ENCODE data around the gene OR11A1. TPM values are rescaled to one million over a fixed set of nuclear protein-coding genes. Genes with fewer than 3 reads are reported as not detected.
"Not testable (repeated sequence)": the region's sequence is repeated elsewhere in the genome, so short reads cannot be mapped to it uniquely, and the experiment has no call there.

OR11A1 gene
- total RNA-seq, 1 donor from 2014 or later = not detected

- H3K4me3 Mint-ChIP-seq (ENCODE audit: low read depth) = no peak overlapping the region
- H3K36me3 Mint-ChIP-seq (ENCODE audit: low read depth) = no peaks in the 10 kb centered on the region
- intact Hi-C loops (cut with micrococcal nuclease) = no loop called here
- H3K9me3 Mint-ChIP-seq = no peaks in the 10 kb centered on the region
- H3K27ac Mint-ChIP-seq = no peak overlapping the region
- no peak for DNase-seq (ENCODE audit: low spot score)
- peaks cover 8% of the 10 kb centered on the region for H3K27me3 Mint-ChIP-seq (ENCODE audit: low read depth)
- no peaks in the 10 kb centered on the region for H3K4me1 Mint-ChIP-seq (ENCODE audit: low read depth)
Observed at GRCh38 chr6:29466241-29466640, 9.4 kb upstream of the OR11A1 start.

- Mint-ChIP-seq H3K27me3 (ENCODE audit: low read depth) (peaks cover 8% of the 10 kb centered on the region), H3K36me3 (ENCODE audit: low read depth) (no peaks in the 10 kb centered on the region), H3K4me3 (ENCODE audit: low read depth) (no peak overlapping the region), H3K4me1 (ENCODE audit: low read depth) (no peaks in the 10 kb centered on the region), H3K9me3 (no peaks in the 10 kb centered on the region), H3K27ac (no peak overlapping the region)
- intact Hi-C loops (cut with micrococcal nuclease) = no loop called here
- no peak for DNase-seq (ENCODE audit: low spot score)
Observed at GRCh38 chr6:29465801-29466200, 8.9 kb upstream of the OR11A1 start.

GRCh38 chr6:29465279-29465678 is 8.4 kb upstream of the OR11A1 start:
- H3K27ac Mint-ChIP-seq = no peak overlapping the region
- intact Hi-C loops (cut with micrococcal nuclease) = no loop called here
- no peaks in the 10 kb centered on the region for H3K36me3 Mint-ChIP-seq (ENCODE audit: low read depth)
- H3K9me3 Mint-ChIP-seq = no peaks in the 10 kb centered on the region
- no peaks in the 10 kb centered on the region for H3K4me1 Mint-ChIP-seq (ENCODE audit: low read depth)
- DNase-seq (ENCODE audit: low spot score) = no peak
- H3K4me3 Mint-ChIP-seq (ENCODE audit: low read depth) = no peak overlapping the region
- H3K27me3 Mint-ChIP-seq (ENCODE audit: low read depth) = peaks cover 8% of the 10 kb centered on the region

- Mint-ChIP-seq H3K27ac (no peak overlapping the region), H3K9me3 (no peaks in the 10 kb centered on the region), H3K36me3 (ENCODE audit: low read depth) (no peaks in the 10 kb centered on the region), H3K4me3 (ENCODE audit: low read depth) (no peak overlapping the region), H3K4me1 (ENCODE audit: low read depth) (no peaks in the 10 kb centered on the region), H3K27me3 (ENCODE audit: low read depth) (peaks cover 20% of the 10 kb centered on the region)
- intact Hi-C loops (cut with micrococcal nuclease) = no loop called here
- no peak for DNase-seq (ENCODE audit: low spot score)
Observed at GRCh38 chr6:29462022-29462421, 5.2 kb upstream of the OR11A1 start.

GRCh38 chr6:29461021-29461814 is 4.3 kb upstream of the OR11A1 start:
- no peaks in the 10 kb centered on the region for H3K9me3 Mint-ChIP-seq

GRCh38 chr6:29451471-29452193 is 5.2 kb downstream of the OR11A1 start:
- Mint-ChIP-seq H3K27ac (no peak overlapping the region), H3K36me3 (ENCODE audit: low read depth) (no peaks in the 10 kb centered on the region), H3K9me3 (peaks cover 10% of the 10 kb centered on the region), H3K4me3 (ENCODE audit: low read depth) (no peak overlapping the region), H3K27me3 (ENCODE audit: low read depth) (peaks cover 16% of the 10 kb centered on the region), H3K4me1 (ENCODE audit: low read depth) (no peaks in the 10 kb centered on the region)
- intact Hi-C loops (cut with micrococcal nuclease) = no loop called here
- no peak for DNase-seq (ENCODE audit: low spot score)

More at GRCh38 chr6:29461021-29461814, 4.3 kb upstream of the OR11A1 start:
- intact Hi-C loops (cut with micrococcal nuclease) = no loop called here
- no peak for DNase-seq (ENCODE audit: low spot score)
- H3K27ac Mint-ChIP-seq = no peak overlapping the region
- no peak overlapping the region for H3K4me3 Mint-ChIP-seq (ENCODE audit: low read depth)
- no peaks in the 10 kb centered on the region for H3K36me3 Mint-ChIP-seq (ENCODE audit: low read depth)
- no peaks in the 10 kb centered on the region for H3K4me1 Mint-ChIP-seq (ENCODE audit: low read depth)
- H3K27me3 Mint-ChIP-seq (ENCODE audit: low read depth) = peaks cover 20% of the 10 kb centered on the region

- Mint-ChIP-seq H3K27ac (no peak overlapping the region), H3K9me3 (peaks cover 10% of the 10 kb centered on the region), H3K27me3 (ENCODE audit: low read depth) (peaks cover 10% of the 10 kb centered on the region), H3K4me1 (ENCODE audit: low read depth) (no peaks in the 10 kb centered on the region), H3K4me3 (ENCODE audit: low read depth) (no peak overlapping the region), H3K36me3 (ENCODE audit: low read depth) (no peaks in the 10 kb centered on the region)
- intact Hi-C loops (cut with micrococcal nuclease) = no loop called here
- no peak for DNase-seq (ENCODE audit: low spot score)
Observed at GRCh38 chr6:29447670-29448069, 9.2 kb downstream of the OR11A1 start.

GRCh38 chr6:29444031-29444430 is 12.8 kb downstream of the OR11A1 start:
- DNase-seq (ENCODE audit: low spot score); H3K27me3 Mint-ChIP-seq (ENCODE audit: low read depth); H3K4me1 Mint-ChIP-seq (ENCODE audit: low read depth); H3K4me3 Mint-ChIP-seq (ENCODE audit: low read depth); intact Hi-C loops (cut with micrococcal nuclease); H3K27ac Mint-ChIP-seq; H3K36me3 Mint-ChIP-seq (ENCODE audit: low read depth); H3K9me3 Mint-ChIP-seq: not testable (repeated sequence)

- Mint-ChIP-seq H3K4me3 (ENCODE audit: low read depth) (no peak overlapping the region), H3K27me3 (ENCODE audit: low read depth) (peaks cover 11% of the 10 kb centered on the region), H3K4me1 (ENCODE audit: low read depth) (no peaks in the 10 kb centered on the region), H3K9me3 (no peaks in the 10 kb centered on the region), H3K27ac (no peak overlapping the region), H3K36me3 (ENCODE audit: low read depth) (no peaks in the 10 kb centered on the region)
- intact Hi-C loops (cut with micrococcal nuclease) = no loop called here
- no peak for DNase-seq (ENCODE audit: low spot score)
Observed at GRCh38 chr6:29442719-29443118, 14.2 kb downstream of the OR11A1 start.

- Mint-ChIP-seq H3K9me3 (no peaks in the 10 kb centered on the region), H3K4me3 (ENCODE audit: low read depth) (no peak within 1 kb of the TSS), H3K36me3 (ENCODE audit: low read depth) (no peaks in the 10 kb centered on the region), H3K27me3 (ENCODE audit: low read depth) (peaks cover 12% of the 10 kb centered on the region), H3K4me1 (ENCODE audit: low read depth) (no peaks in the 10 kb centered on the region), H3K27ac (no peak within 1 kb of the TSS)
- no peak for DNase-seq (ENCODE audit: low spot score)
- intact Hi-C loops (cut with micrococcal nuclease) = no loop called here
Observed at GRCh38 chr6:29439006-29439405, 17.9 kb downstream of the OR11A1 start, which contains the start of gene OR10C1. TSS of gene OR10C1 (plus strand) at chr6:29439306. CDS start at chr6:29440016, 710 bp downstream.

- H3K27me3 Mint-ChIP-seq (ENCODE audit: low read depth) = peaks cover 19% of the 10 kb centered on the region
- H3K9me3 Mint-ChIP-seq; intact Hi-C loops (cut with micrococcal nuclease); H3K36me3 Mint-ChIP-seq (ENCODE audit: low read depth); H3K27ac Mint-ChIP-seq; DNase-seq (ENCODE audit: low spot score); H3K4me1 Mint-ChIP-seq (ENCODE audit: low read depth); H3K4me3 Mint-ChIP-seq (ENCODE audit: low read depth): not testable (repeated sequence)
Observed at GRCh38 chr6:29436730-29437129, 20.1 kb downstream of the OR11A1 start.

- H3K4me1 Mint-ChIP-seq (ENCODE audit: low read depth) = no peaks in the 10 kb centered on the region
- H3K4me3 Mint-ChIP-seq (ENCODE audit: low read depth) = no peak overlapping the region
- H3K27ac Mint-ChIP-seq = no peak overlapping the region
- DNase-seq (ENCODE audit: low spot score) = no peak
- intact Hi-C loops (cut with micrococcal nuclease) = no loop called here
- H3K9me3 Mint-ChIP-seq = no peaks in the 10 kb centered on the region
- H3K36me3 Mint-ChIP-seq (ENCODE audit: low read depth) = no peaks in the 10 kb centered on the region
- peaks cover 21% of the 10 kb centered on the region for H3K27me3 Mint-ChIP-seq (ENCODE audit: low read depth)
Observed at GRCh38 chr6:29426654-29427053, 30.2 kb downstream of the OR11A1 start.

- no peak for DNase-seq (ENCODE audit: low spot score)
- Mint-ChIP-seq H3K4me1 (ENCODE audit: low read depth) (no peaks in the 10 kb centered on the region), H3K36me3 (ENCODE audit: low read depth) (no peaks in the 10 kb centered on the region), H3K9me3 (no peaks in the 10 kb centered on the region), H3K4me3 (ENCODE audit: low read depth) (no peak overlapping the region), H3K27me3 (ENCODE audit: low read depth) (peaks cover 18% of the 10 kb centered on the region), H3K27ac (no peak overlapping the region)
- intact Hi-C loops (cut with micrococcal nuclease) = no loop called here
Observed at GRCh38 chr6:29425075-29425474, 31.8 kb downstream of the OR11A1 start.

All from activated T-helper 2 cell treated with anti-CD3 and anti-CD28 coated beads, Interferon-gamma antibody, Interleukin-2, Interleukin-4, amounts not matched to agents 10 μg/mL and 5 μg/mL and 100 μg/mL, durations not matched to agents 14 hours and 24 hours and 36 hours (primary cell).